ENCODE measurements around the gene RBMS1.
"Not testable (repeated sequence)": the region's sequence is repeated elsewhere in the genome, so short reads cannot be mapped to it uniquely, and the experiment has no call there.

RBMS1 gene

DNA sequence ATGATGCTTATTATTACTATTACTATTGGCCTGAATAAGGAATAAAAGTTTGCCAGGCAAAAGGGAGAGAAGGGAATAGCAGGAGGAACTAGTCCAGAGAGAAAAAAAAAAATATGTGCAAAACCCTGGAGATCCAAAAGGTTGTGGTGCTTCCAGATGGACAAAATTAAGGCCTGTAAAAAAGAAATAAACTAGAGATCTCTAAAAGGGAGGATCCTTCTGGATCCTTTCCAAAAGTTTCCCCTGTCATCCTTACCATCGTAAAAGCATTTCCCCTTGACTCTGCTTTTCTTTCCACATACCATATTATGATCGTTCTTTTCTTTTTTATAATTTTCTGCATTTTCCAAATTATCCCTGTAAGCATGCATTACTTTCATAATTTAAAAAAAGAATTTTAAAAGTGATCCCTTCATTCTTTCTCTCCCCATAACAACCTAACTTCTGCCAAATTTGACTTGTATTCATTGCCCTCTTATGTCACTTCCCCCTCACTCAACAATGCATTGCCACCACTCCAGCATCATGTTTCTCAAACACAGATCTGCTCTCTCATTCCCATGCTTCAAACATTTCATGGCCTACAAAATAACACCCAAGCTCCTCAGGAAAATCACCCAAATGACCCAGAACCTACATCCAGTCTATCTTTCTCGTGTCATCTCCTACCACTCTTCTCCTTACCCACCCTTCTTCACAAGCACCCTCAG is 40.3 kb downstream of the RBMS1 start:
- no peak overlapping the region for H3K4me3 ChIP-seq (ENCODE audit: low read length)
- DNase-seq (ENCODE audit: low read depth, low spot score): no peak

DNA sequence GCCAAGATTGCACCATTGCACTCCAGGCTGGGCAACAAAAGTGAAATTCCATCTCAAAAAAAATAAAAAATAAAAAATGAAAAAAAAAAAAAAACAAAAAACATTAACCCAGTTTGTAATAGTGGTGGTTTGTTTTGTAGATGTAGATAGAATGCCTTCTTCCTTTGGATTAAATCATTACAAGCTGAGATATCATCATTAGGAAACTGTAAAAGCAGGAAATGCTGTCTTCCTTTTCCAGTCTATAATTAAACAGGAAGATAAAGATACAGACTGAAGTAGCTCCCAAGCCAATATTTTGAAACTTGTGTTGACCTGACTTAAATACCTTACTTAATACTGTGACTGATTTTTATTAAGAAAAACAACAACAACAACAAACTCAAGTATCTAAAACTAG is 43.1 kb downstream of the RBMS1 start:
- DNase-seq (ENCODE audit: low read depth, low spot score): no peak
- H3K4me3 ChIP-seq (ENCODE audit: low read length): no peak overlapping the region

DNA sequence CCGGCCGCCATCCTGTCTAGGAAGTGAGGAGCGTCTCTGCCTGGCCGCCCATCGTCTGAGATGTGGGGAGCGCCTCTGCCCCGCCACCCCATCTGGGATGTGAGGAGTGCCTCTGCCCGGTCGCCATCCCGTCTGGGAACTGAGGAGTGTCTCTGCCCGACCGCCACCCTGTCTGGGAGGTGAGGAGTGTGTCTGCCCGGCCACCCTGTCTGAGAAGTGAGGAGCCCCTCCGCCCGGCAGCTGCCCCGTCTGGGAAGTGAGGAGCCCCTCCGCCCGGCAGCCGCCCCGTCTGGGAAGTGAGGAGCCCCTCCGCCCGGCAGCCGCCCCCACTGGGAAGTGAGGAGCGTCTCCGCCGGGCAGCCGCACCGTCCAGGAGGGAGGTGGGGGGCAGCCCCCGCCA is 44.8 kb downstream of the RBMS1 start:
- not testable (repeated sequence) for DNase-seq (ENCODE audit: low read depth, low spot score); H3K4me3 ChIP-seq (ENCODE audit: low read length)

DNA sequence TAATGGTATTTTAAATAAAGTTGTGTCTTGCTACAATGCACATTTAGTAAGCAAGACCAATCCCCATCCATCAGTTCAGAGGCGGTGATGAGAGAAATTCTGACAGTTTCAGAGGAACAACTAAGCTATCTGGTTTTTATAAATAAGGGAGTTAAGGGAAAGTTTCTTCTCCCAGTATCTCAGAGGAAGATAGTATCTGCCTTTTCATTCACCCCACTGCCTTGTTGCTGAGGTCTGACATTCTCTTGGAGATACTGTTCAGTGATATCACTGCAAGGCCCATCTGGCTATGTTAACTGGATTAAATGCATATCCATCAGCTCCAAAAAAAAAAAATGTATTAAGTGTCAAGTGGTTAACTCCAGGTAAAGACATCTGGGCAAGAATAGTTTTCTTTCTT is 47.9 kb downstream of the RBMS1 start:
- H3K4me3 ChIP-seq (ENCODE audit: low read length): no peak overlapping the region
- no peak for DNase-seq (ENCODE audit: low read depth, low spot score)

DNA sequence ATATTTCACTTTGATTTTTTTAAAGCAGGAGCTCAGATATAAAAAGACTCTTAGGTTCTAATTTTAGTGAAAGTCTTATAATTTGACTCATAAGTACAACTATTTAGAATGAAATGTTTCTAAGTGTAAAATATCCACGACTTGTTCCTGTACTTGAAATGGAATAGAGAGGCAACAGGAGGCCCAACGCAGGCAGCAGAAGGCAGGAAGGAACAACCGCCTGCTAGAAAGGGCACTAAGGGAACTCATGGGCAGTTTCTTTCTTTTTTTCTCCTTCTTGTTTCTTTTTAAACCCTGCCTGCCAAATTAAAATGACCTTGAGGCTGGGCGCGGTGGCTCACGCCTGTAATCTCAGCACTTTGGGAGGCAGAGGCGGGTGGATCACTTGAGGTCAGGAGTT is 51.0 kb downstream of the RBMS1 start:
- DNase-seq (ENCODE audit: low read depth, low spot score): no peak

DNA sequence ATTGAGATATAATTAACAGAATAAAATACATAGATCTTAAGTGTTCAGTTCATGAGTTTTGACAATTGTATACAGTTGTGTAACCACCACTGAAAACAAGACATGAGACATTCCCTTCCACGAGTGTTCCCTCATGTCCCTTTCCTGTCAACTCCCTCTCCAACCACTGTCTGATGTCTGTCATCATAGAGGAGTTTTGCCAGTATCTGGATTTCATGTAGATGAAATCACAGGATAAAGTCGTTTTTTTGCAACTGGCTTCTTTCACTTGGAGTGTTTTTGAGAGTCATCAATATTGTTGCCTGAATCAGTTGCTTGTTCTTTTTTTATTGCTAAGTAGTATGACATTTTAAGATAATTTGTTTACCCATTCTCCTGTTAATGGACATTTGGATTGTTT is 52.7 kb downstream of the RBMS1 start:
- no peak for DNase-seq (ENCODE audit: low read depth, low spot score)
- no peak overlapping the region for H3K4me3 ChIP-seq (ENCODE audit: low read length)

More for the DNA sequence above, 51.0 kb downstream of the RBMS1 start:
- H3K4me3 ChIP-seq (ENCODE audit: low read length): no peak overlapping the region

DNA sequence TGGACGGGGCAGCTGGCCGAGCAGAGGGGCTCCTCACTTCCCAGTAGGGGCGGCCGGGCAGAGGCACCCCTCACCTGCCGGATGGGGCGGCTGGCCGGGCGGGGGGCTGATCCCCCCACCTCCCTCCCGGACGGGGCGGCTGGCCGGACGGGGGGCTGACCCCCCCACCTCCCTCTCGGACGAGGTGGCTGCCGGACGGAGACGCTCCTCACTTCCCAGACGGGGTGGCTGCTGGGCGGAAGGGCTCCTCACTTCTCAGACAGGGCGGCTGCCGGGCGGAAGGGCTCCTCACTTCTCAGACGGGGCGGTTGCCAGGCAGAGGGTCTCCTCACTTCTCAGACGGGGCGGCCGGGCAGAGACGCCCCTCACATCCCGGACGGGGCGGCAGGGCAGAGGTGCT is 54.6 kb downstream of the RBMS1 start:
- not testable (repeated sequence) for DNase-seq (ENCODE audit: low read depth, low spot score); H3K4me3 ChIP-seq (ENCODE audit: low read length)

DNA sequence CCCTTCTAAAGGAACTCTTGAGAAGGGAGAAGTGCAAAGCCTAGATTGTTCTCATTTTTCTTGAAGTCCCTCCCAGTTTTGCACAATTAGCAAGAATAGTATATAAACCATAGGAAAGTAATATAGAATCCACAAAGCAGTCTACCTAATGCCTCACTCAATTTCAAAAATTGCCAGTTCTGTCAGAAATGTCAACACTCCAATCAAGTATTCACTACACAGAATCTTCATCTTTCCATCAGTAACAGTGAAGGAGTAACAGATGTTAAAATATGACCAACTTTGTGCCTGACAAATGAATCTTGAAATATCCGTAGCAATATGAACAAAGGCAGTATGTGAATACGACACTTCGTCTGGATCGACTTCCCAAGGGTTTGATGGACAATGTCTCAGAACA is 56.3 kb downstream of the RBMS1 start:
- DNase-seq (ENCODE audit: low read depth, low spot score): no peak

DNA sequence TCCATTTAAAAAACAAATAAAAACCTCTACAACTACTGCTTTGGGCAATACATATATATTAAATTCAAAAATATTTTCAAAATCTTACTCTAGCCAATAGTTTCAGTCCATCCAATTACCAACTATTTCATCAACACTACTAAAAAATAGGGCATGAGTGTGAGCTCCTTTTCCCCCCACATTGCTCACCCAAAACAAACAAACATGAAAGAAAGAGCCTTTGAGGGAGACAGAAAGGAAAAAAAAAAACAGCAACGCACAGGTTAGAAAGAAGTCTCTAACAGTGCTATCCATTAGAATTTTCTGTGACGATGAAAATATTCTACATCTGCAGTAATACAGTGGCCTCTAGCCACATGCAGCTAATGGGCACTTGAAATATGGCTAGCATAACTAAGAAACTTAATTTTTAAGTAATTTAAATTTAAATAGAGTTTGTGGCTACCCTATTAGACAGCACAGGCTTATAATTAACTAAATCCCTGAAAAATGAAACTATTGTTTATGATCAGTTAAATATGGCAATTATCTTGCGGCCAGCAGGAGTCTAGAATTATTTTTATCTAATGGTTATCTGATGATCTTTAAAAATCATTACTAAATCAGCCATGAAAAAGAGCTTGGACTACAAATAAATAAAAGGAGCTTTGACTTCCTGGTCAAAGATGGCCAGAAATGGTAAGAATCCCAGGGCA is 59.2 kb downstream of the RBMS1 start:
- H3K4me3 ChIP-seq (ENCODE audit: low read length): no peak overlapping the region
- DNase-seq (ENCODE audit: low read depth, low spot score): no peak

More for the DNA sequence above, 56.3 kb downstream of the RBMS1 start:
- H3K4me3 ChIP-seq (ENCODE audit: low read length): no peak overlapping the region

DNA sequence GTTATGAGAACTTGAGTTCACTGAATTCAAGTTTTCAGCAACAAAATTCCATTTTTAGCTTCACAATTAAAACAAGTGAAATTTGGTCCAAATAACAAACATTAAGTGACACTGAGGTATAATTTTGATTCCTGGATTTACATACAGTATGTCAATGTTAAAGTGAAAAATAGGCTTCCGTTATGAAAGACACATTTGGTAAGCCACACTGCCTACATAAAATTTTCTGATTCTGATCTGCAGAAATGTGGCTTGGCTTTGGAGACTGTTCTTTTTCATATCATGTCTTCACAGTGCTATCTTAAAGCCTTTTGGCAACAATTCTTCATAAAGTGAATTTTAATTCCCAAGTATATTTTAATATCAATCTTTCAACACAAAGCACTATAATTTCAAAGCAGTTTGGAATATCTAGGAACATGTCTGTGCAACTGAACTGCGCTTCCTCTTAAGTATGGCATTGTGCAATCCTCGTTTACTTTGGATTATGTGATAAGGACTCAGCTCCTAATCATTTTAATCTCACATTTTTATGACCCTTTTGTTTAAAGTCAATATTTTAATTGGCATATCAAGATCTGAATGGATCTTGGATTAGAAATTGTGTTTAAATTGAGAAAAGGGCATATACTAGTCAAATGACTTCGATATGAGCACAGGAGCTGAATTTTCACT is 60.0 kb downstream of the RBMS1 start:
- no peak for DNase-seq (ENCODE audit: low read depth, low spot score)
- no peak overlapping the region for H3K4me3 ChIP-seq (ENCODE audit: low read length)

DNA sequence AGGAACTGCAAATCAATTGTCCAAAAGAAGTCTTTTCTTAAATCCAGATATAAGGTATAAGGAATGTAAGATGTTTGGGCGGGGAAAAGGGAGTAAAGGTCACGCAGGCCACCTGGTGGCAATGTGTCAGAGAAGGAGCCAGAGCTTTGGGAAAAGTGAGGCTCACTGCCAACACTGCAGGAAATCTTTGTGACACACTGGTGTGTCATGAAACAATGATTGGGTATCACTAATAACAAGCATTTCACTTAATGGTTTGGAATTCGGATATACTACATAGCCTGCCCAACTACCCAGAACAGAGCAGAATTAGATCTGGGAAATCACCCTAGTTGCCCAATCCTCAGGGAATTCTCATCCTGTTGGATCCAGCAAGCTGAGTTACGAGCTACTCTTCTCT is 61.0 kb downstream of the RBMS1 start:
- no peak for DNase-seq (ENCODE audit: low read depth, low spot score)
- no peak overlapping the region for H3K4me3 ChIP-seq (ENCODE audit: low read length)

DNA sequence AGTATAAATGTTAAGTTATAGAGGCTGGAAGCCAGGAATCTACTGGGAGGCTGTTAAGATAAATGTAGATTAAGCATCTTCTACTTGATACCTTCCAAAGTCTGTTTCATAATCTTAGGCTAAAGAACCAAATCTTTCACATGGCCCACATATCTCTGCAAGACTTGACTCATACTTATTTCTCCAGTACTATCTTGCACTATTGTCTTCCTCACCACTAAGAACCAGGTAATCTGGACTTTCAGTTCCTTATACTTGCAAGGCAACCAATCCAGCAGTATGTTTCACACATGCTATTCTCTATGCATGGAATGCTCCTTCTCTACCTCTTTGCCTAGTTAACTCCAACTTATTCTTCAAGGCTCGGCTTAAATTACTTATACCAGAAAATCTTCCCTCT is 62.2 kb downstream of the RBMS1 start:
- no peak for DNase-seq (ENCODE audit: low read depth, low spot score)
- H3K4me3 ChIP-seq (ENCODE audit: low read length): no peak overlapping the region

DNA sequence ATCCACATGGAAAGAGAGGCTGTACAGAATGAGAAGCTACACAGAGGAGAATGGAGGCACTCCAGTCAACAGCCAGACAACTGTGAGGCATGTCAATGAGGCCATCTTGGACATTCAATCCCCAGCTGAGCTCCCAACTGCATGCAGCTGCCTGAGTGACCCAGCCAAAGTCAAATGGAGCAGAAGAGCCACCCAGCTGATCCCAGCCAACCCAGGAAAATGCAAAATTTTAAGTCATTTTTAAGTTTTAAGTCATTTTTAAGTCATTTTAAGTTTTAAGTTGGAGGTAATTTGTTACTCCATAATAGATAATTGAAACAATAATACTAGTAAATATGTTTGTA is 63.6 kb downstream of the RBMS1 start:
- no peak overlapping the region for H3K4me3 ChIP-seq (ENCODE audit: low read length)
- DNase-seq (ENCODE audit: low read depth, low spot score): no peak

DNA sequence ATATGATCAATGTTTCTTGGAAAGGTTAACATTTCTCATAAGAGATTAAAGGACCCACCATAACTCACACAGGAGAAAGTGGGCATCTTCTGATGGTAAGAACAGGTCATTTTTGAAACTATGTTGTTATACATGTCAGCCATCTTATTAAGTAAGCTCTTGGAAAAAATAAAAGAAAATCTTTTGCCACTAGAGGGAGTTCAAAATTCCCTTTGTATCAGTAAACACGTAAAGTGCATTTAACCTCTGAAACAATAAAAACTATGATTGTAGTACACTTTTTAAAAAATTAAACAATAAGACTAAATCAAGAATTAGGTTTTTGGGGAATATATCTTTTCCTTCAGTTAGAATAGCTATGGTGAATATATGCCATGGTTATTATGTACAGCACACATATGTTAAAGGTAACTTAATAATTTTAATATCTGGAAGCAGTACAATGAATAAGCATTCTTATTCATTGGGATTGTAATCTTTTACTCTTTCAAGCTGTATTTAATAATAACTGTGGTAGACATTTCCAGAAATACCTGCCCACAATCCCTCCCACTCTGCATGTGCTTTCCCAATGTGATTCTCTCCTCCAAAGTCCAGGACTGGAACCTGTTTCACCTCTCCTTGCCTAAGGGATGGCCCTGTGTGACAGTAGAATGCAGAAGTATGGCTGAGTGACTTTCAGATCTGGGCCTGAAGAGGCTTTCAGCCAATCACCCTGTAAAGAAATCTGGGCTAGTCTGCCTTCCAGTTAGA is 64.2 kb downstream of the RBMS1 start:
- H3K4me3 ChIP-seq (ENCODE audit: low read length): no peak overlapping the region
- DNase-seq (ENCODE audit: low read depth, low spot score): peak; percentile 89

DNA sequence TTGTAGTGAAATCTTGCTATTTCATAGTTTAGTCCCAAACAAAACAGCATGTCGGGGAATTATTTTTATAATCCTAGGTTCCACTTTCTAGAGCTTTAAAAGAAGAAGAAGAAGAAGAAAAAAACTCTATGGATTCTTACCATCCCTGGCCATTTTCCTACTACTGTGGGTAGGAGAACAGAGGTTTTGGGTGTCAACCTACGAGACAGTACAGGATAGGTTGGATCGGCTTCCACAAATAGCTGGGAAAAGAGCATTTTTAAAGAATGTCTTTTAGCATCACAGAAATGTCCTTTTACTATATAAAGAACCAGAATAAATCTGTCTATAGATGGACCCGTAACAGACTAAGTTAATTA is 65.2 kb downstream of the RBMS1 start:
- DNase-seq (ENCODE audit: low read depth, low spot score): no peak
- peak overlapping the region; percentile 39 for H3K4me3 ChIP-seq (ENCODE audit: low read length)

DNA sequence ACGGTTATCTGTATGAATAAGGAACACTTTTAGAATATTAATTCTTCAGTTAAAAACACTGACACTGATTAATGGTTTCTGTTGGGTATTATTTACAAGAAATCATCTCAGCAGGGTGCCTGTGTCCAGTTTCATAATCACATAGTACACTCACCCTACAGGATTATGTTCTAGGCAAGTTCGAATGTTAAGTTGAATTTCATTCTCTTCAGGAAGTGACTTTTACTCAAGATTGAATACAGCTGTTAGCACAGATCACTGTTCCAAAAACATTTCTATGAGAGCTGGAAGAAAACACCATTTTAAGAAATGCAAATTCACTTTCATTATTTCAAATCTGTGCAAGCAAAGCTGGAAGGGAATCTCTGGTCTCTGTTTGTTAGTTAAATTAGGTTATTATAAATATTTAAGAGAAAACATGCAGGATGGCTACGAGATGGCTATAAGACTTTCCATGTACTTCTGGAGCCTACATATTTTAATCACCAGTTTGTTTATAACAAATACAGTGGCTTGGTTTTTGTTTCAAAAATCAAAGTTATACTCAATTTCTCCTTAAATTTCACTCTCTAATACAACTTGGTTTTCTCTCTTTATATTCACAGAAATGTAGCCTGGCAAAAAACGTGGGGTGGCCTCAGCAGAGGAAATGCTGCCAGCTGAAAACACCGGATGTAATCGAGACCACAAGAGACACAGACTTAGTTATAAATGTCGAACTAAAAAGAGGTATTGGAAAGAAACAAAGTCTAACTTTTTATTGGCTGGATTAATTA is 65.8 kb downstream of the RBMS1 start:
- peak overlapping the region; percentile 39 for H3K4me3 ChIP-seq (ENCODE audit: low read length)

DNA sequence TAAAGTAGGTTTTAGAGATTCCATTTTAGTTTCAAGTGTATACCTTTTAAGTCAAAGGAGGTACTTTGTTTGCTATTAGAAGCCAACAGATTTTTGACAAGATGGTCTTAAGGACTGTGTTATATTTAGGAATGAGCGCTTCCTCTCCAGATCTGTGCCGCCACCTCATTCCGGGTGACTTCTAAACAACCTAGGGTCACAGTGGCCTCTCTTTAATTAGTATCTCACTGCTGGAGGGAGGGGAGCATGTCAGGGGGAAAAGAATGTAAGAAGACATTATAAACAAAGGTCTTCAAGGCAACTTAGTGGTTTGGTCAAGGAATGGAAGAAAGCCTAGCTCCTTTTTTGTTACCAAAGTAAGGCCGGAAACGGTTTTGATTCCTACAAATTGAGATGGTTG is 67.0 kb downstream of the RBMS1 start:
- no peak for DNase-seq (ENCODE audit: low read depth, low spot score)
- H3K4me3 ChIP-seq (ENCODE audit: low read length): no peak overlapping the region

More for the DNA sequence above, 65.8 kb downstream of the RBMS1 start:
- DNase-seq (ENCODE audit: low read depth, low spot score): peak; percentile 88

DNA sequence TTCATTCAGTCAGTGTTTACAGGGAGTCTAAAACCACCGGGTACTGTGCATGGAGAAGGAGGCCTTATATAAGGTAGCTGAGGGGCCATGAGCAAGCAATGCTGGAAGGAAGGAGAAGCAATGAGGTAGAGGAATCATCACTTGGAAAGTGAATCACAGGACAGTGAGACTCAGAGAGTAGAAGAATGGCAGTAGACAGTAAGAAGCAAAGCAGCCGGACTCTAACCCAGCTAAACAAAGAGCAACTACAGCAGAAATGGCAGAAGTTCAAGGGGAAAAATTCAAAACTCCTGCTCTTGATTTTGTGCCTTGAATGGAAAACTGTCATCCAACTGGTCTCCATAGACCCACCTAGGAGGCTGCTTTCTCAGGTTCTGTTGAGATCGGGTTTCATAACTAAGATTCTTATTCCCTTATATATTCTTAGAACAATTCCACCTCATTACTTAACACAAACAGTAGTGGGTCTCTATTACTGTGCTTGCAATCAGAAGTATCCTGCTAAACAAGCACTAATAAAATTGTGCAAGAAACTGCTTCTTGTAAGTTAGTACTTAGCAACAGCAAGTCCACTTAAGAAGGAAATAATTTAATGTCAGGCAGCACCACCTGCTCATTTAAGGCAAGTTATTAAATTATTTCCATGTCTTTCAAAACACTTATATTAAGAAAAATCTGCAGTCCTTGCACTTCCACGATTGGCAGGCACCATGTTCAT is 68.0 kb downstream of the RBMS1 start:
- DNase-seq (ENCODE audit: low read depth, low spot score): no peak
- no peak overlapping the region for H3K4me3 ChIP-seq (ENCODE audit: low read length)

DNA sequence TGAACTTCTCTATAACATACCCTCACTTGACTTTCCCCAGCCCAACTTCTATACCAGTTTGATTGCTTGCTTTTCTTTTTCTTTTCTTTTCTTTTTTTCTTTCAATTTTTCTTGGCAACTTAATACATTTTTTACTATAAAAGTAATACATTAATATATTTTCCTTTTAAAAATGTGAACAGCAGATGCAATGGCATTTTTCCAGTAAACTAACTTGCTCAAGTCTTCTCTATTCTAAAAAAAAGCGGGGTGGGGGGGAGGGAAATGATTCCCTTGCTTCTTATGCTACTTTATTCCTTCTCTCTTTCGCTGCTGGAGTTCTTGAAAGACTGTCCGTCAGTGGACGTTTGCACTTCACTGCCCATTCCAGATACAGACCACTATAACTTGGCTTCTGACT is 70.5 kb downstream of the RBMS1 start:
- DNase-seq (ENCODE audit: low read depth, low spot score): no peak
- no peak overlapping the region for H3K4me3 ChIP-seq (ENCODE audit: low read length)
